HepG2 (cell line): ENCODE data around the gene ECHS1. TPM values are rescaled to one million over a fixed set of nuclear protein-coding genes. Genes with fewer than 3 reads are reported as not detected.
A peak's percentile ranks its signal among the peaks of the same experiment; 100 is the strongest.

ENCODE experiments used
- HNRNPK ChIP-seq: fragments of 200-400 bp; formaldehyde crosslinking; IDR thresholded peaks from 2 replicates; pipeline ENCODE4 v1.6.1; 2018; ENCODE audit warnings: low read length, low read depth, moderate library complexity, mild to moderate bottlenecking; ENCODE audit not compliant: poor library complexity, severe bottlenecking
- IRF2 ChIP-seq: IDR thresholded peaks from 2 replicates; pipeline ENCODE4 v1.6.1; 2018; ENCODE audit warnings: missing genetic modification reagents, missing compliant biosample characterization
- KDM4B ChIP-seq: sonication (generic); formaldehyde crosslinking; IDR thresholded peaks from 2 replicates; pipeline ENCODE4 v1.4.0; 2020; ENCODE audit warnings: missing genetic modification reagents
- NCOA2 ChIP-seq: sonication (generic); formaldehyde crosslinking; IDR thresholded peaks from 2 replicates; pipeline ENCODE4 v1.8.0; 2022; ENCODE audit warnings: inconsistent platforms
- SAP130 ChIP-seq: IDR thresholded peaks from 2 replicates; pipeline ENCODE4 v1.6.1; 2016; ENCODE audit warnings: low read depth
- TBX3 ChIP-seq: fragments of 450-650 bp; IDR thresholded peaks from 2 replicates; pipeline ENCODE4 v1.6.1; 2017; ENCODE audit warnings: antibody characterized with exemption, mild to moderate bottlenecking, inconsistent platforms, borderline replicate concordance
- TSC22D2 ChIP-seq: sonication (generic); formaldehyde crosslinking; IDR thresholded peaks from 2 replicates; pipeline ENCODE4 v1.5.1; 2020; ENCODE audit warnings: missing genetic modification reagents, mild to moderate bottlenecking, borderline replicate concordance
- ZIK1 ChIP-seq: sonication (generic); formaldehyde crosslinking; IDR thresholded peaks from 2 replicates; pipeline ENCODE4 v1.5.0; 2020; ENCODE audit warnings: mild to moderate bottlenecking, low read depth, missing genetic modification reagents, borderline replicate concordance
- ZMAT3 ChIP-seq: sonication (generic); formaldehyde crosslinking; conservative IDR thresholded peaks from 2 replicates; pipeline ENCODE4 v1.7.0; 2021; ENCODE audit warnings: missing genetic modification reagents
- ZNF235 ChIP-seq: sonication (generic); formaldehyde crosslinking; IDR thresholded peaks from 2 replicates; pipeline ENCODE4 v1.8.1; 2023; ENCODE audit warnings: mild to moderate bottlenecking, missing genetic modification reagents, borderline replicate concordance
- ZNF263 ChIP-seq: sonication (generic); formaldehyde crosslinking; IDR thresholded peaks from 2 replicates; pipeline ENCODE4 v1.4.0; 2020; ENCODE audit warnings: missing genetic modification reagents
- ZNF33B ChIP-seq: sonication (generic); formaldehyde crosslinking; IDR thresholded peaks from 2 replicates; pipeline ENCODE4 v1.5.1; 2020; ENCODE audit warnings: mild to moderate bottlenecking, missing genetic modification reagents
- ZNF564 ChIP-seq: sonication (generic); formaldehyde crosslinking; IDR thresholded peaks from 2 replicates; pipeline ENCODE4 v1.8.1; 2023; ENCODE audit warnings: mild to moderate bottlenecking, missing genetic modification reagents
- polyA plus RNA-seq, 8 experiments: library from polyadenylated mRNA; depleted of rRNA in 3 of 8; stranded (reverse) in 7 of 8; unstranded in 1 of 8; fragments of >200 nt; fragmentation: Illumina TruSeq in 4 of 8; extraction: Trizol in 4 of 8; gene quantifications; 2 replicates each; pipeline versions ENCODE4 v1.2.1 to v1.2.3, GENCODE V29; 2011 to 2016; ENCODE audit warnings: low read depth in 4 of 8, missing spikeins in 1 of 8, mixed read lengths in 1 of 8; ENCODE audit not compliant: insufficient read depth in 1 of 8
- total RNA-seq, 5 experiments: library from RNA; depleted of rRNA; stranded (reverse); fragments of >200 nt; fragmentation: Illumina TruSeq; extraction: Trizol; gene quantifications; 2 replicates each; pipeline ENCODE4 v1.2.3, GENCODE V29; 2016; ENCODE audit warnings: low read depth in 1 of 5
- TF ChIP-seq, protein P1 (sequence below): sonication (generic); formaldehyde crosslinking; IDR thresholded peaks from 2 replicates; pipeline ENCODE4 v1.8.0; 2022; ENCODE audit warnings: missing genetic modification reagents, mild to moderate bottlenecking, inconsistent platforms, borderline replicate concordance
- TF ChIP-seq, protein P2 (sequence below): sonication (generic); formaldehyde crosslinking; IDR thresholded peaks from 2 replicates; pipeline ENCODE4 v1.5.0; 2020; ENCODE audit warnings: mild to moderate bottlenecking, missing genetic modification reagents, borderline replicate concordance
- TF ChIP-seq, protein P3 (sequence below): sonication (generic); formaldehyde crosslinking; IDR thresholded peaks from 2 replicates; pipeline ENCODE4 v1.4.0; 2020; ENCODE audit warnings: missing genetic modification reagents
- TF ChIP-seq, protein P4 (sequence below): sonication (generic); formaldehyde crosslinking; IDR thresholded peaks from 2 replicates; pipeline ENCODE4 v1.5.1; 2020; ENCODE audit warnings: missing genetic modification reagents, mild to moderate bottlenecking, borderline replicate concordance
- TF ChIP-seq, protein P5 (sequence below): sonication (generic); formaldehyde crosslinking; IDR thresholded peaks from 2 replicates; pipeline ENCODE4 v1.5.0; 2020; ENCODE audit warnings: missing genetic modification reagents

Gene ECHS1
- total and polyA plus RNA-seq, 2 of the 13 experiments (the other 11 are each of a cell fraction or from before 2014, with no cell fraction given), result 32.7 to 195 TPM

DNA sequence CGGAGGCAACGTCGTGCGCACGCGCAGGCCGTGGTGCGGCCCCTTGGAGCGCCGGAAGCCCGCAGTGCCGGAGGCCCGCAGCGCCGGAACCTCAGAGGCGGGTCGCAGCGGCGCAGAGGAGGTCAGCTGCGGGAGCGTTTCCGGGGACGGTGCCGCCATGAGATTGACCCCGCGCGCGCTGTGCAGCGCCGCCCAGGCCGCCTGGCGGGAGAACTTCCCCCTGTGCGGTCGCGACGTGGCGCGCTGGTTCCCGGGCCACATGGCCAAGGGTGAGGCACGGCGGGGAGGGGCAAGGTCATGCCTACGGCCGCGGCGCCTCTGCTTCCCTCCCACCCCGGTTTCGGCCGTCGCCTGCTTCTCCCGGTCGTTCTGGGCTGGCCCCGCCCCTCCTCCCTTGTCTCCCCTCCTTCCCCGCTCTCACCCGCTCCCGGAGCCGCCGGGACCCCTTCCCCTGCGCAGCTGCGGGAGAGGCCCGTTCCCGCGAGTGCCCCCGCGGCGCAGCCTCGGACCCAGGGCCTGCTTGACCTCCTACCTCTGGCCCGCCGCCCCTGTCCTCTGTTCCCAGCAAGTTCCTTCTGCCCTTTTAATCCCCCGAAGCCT is 21.0 kb upstream of the ECHS1 start, which contains the start of gene MTG1 (continued):
- TF ChIP-seq, protein P1, sequence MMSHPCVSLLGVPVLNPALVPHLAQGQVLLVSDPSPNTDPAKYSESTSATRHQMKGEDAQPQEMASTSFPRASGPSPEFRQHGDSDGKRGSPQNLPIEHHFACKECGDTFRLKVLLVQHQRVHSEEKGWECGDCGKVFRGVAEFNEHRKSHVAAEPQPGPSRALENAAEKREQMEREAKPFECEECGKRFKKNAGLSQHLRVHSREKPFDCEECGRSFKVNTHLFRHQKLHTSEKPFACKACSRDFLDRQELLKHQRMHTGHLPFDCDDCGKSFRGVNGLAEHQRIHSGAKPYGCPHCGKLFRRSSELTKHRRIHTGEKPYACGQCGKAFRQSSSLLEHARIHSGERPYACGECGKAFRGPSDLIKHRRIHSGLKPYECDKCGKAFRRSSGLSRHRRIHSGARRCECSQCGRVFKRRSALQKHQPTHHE (CRISPR knock-in tag), result no peak
- TF ChIP-seq ZMAT3 (CRISPR knock-in tag) (peak; percentile 66; the same call in 1 of the 2 replicates), ZNF263 (CRISPR knock-in tag) (peak; percentile 51; the same call in 1 of the 2 replicates), HNRNPK (peak; percentile 94), SAP130 (CRISPR knock-in tag) (peak; percentile 93), IRF2 (peak; percentile 80; the same call in 1 of the 2 replicates), TSC22D2 (CRISPR knock-in tag) (peak; percentile 31; the same call in 1 of the 2 replicates), NCOA2 (CRISPR knock-in tag) (peak; percentile 38; the same call in 1 of the 2 replicates), ZNF564 (no peak), TBX3 (peak; percentile 27; the same call in 1 of the 2 replicates), ZIK1 (peak; percentile 88; the same call in 1 of the 2 replicates), KDM4B (CRISPR knock-in tag) (no peak), ZNF33B (CRISPR knock-in tag) (peak; percentile 65; the same call in 1 of the 2 replicates), ZNF235 (CRISPR knock-in tag) (no peak; the same call in 1 of the 2 replicates)
- TF ChIP-seq, protein P2, sequence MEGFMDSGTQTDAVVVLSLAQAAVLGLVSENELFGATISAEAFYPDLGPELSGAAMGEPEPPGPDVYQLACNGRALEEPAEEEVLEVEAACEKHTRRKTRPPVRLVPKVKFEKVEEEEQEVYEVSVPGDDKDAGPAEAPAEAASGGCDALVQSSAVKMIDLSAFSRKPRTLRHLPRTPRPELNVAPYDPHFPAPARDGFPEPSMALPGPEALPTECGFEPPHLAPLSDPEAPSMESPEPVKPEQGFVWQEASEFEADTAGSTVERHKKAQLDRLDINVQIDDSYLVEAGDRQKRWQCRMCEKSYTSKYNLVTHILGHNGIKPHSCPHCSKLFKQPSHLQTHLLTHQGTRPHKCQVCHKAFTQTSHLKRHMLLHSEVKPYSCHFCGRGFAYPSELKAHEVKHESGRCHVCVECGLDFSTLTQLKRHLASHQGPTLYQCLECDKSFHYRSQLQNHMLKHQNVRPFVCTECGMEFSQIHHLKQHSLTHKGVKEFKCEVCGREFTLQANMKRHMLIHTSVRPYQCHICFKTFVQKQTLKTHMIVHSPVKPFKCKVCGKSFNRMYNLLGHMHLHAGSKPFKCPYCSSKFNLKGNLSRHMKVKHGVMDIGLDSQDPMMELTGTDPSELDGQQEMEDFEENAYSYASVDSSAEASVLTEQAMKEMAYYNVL (CRISPR knock-in tag), result peak; percentile 31; the same call in 1 of the 2 replicates
- TF ChIP-seq, protein P3, sequence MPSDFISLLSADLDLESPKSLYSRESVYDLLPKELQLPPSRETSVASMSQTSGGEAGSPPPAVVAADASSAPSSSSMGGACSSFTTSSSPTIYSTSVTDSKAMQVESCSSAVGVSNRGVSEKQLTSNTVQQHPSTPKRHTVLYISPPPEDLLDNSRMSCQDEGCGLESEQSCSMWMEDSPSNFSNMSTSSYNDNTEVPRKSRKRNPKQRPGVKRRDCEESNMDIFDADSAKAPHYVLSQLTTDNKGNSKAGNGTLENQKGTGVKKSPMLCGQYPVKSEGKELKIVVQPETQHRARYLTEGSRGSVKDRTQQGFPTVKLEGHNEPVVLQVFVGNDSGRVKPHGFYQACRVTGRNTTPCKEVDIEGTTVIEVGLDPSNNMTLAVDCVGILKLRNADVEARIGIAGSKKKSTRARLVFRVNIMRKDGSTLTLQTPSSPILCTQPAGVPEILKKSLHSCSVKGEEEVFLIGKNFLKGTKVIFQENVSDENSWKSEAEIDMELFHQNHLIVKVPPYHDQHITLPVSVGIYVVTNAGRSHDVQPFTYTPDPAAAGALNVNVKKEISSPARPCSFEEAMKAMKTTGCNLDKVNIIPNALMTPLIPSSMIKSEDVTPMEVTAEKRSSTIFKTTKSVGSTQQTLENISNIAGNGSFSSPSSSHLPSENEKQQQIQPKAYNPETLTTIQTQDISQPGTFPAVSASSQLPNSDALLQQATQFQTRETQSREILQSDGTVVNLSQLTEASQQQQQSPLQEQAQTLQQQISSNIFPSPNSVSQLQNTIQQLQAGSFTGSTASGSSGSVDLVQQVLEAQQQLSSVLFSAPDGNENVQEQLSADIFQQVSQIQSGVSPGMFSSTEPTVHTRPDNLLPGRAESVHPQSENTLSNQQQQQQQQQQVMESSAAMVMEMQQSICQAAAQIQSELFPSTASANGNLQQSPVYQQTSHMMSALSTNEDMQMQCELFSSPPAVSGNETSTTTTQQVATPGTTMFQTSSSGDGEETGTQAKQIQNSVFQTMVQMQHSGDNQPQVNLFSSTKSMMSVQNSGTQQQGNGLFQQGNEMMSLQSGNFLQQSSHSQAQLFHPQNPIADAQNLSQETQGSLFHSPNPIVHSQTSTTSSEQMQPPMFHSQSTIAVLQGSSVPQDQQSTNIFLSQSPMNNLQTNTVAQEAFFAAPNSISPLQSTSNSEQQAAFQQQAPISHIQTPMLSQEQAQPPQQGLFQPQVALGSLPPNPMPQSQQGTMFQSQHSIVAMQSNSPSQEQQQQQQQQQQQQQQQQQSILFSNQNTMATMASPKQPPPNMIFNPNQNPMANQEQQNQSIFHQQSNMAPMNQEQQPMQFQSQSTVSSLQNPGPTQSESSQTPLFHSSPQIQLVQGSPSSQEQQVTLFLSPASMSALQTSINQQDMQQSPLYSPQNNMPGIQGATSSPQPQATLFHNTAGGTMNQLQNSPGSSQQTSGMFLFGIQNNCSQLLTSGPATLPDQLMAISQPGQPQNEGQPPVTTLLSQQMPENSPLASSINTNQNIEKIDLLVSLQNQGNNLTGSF (CRISPR knock-in tag), result peak; percentile 33; the same call in 1 of the 2 replicates
- TF ChIP-seq, protein P4, sequence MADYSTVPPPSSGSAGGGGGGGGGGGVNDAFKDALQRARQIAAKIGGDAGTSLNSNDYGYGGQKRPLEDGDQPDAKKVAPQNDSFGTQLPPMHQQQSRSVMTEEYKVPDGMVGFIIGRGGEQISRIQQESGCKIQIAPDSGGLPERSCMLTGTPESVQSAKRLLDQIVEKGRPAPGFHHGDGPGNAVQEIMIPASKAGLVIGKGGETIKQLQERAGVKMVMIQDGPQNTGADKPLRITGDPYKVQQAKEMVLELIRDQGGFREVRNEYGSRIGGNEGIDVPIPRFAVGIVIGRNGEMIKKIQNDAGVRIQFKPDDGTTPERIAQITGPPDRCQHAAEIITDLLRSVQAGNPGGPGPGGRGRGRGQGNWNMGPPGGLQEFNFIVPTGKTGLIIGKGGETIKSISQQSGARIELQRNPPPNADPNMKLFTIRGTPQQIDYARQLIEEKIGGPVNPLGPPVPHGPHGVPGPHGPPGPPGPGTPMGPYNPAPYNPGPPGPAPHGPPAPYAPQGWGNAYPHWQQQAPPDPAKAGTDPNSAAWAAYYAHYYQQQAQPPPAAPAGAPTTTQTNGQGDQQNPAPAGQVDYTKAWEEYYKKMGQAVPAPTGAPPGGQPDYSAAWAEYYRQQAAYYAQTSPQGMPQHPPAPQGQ (CRISPR knock-in tag), result no peak
- TF ChIP-seq, protein P5, sequence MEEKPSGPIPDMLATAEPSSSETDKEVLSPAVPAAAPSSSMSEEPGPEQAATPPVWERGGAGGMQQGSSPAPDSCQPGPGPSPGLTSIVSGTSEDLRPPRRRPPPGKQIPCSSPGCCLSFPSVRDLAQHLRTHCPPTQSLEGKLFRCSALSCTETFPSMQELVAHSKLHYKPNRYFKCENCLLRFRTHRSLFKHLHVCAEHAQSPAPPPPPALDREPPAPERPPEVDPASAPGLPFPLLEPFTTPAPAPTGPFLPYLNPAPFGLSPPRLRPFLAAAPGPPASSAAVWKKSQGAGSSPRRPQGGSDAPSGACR (CRISPR knock-in tag), result peak; percentile 96
